Measurements from ENCODE around the gene GABRR2. TPM values are rescaled to one million over a fixed set of nuclear protein-coding genes. Genes with fewer than 3 reads are reported as not detected.

The GABRR2 gene
- total RNA-seq, 1 donor: not detected

DNA sequence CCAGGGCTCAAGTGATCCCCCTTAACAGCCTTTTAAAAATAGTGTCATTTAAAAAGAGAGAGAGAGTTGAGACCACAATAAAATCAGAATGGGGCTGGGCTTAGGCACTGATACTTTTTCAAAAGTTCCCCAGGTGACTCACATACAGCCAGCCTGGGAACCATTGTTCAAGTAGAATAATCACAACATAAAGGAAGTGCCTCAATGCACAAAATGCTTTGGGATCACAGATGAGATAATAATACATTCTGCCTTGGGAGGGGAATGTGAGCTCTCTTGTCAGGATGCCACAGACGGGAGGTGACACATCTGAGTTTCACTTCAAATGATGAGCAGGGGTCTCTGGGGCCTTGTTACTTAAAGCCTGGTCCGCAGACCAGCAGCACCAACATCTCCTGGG lies 63.9 kb downstream of the GABRR2 start:
- no peaks in the 10 kb centered on the region for H3K79me2 ChIP-seq (ENCODE audit: insufficient read depth, low read length)
- no peak overlapping the region for H3K4me3 ChIP-seq (ENCODE audit: insufficient read depth, low read length)
- TF ChIP-seq, protein P1, sequence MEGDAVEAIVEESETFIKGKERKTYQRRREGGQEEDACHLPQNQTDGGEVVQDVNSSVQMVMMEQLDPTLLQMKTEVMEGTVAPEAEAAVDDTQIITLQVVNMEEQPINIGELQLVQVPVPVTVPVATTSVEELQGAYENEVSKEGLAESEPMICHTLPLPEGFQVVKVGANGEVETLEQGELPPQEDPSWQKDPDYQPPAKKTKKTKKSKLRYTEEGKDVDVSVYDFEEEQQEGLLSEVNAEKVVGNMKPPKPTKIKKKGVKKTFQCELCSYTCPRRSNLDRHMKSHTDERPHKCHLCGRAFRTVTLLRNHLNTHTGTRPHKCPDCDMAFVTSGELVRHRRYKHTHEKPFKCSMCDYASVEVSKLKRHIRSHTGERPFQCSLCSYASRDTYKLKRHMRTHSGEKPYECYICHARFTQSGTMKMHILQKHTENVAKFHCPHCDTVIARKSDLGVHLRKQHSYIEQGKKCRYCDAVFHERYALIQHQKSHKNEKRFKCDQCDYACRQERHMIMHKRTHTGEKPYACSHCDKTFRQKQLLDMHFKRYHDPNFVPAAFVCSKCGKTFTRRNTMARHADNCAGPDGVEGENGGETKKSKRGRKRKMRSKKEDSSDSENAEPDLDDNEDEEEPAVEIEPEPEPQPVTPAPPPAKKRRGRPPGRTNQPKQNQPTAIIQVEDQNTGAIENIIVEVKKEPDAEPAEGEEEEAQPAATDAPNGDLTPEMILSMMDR (IDR thresholded peaks at IDR 0.05; ENCODE audit: extremely low read depth, low read depth, low read length): no peak
- no peaks in the 10 kb centered on the region for H3K4me1 ChIP-seq (ENCODE audit: insufficient read depth, low read length)
- no peaks in the 10 kb centered on the region for H3K27me3 ChIP-seq (ENCODE audit: insufficient read depth, low read length)
- H3K27ac ChIP-seq (ENCODE audit: low read depth, low read length): no peak overlapping the region
- DNase-seq (ENCODE audit: insufficient read length, low spot score, missing footprints): no peak
- no peaks in the 10 kb centered on the region for H3K36me3 ChIP-seq (ENCODE audit: insufficient read depth, low read length)
- no peaks in the 10 kb centered on the region for H3K9me3 ChIP-seq (ENCODE audit: low read depth, low read length)
- no peaks in the 10 kb centered on the region for H4K20me1 ChIP-seq (ENCODE audit: insufficient read depth, low read length)
- H2AFZ ChIP-seq (ENCODE audit: low read length): no peak overlapping the region
- H3K4me2 ChIP-seq (ENCODE audit: insufficient read depth, low read length): no peak overlapping the region

DNA sequence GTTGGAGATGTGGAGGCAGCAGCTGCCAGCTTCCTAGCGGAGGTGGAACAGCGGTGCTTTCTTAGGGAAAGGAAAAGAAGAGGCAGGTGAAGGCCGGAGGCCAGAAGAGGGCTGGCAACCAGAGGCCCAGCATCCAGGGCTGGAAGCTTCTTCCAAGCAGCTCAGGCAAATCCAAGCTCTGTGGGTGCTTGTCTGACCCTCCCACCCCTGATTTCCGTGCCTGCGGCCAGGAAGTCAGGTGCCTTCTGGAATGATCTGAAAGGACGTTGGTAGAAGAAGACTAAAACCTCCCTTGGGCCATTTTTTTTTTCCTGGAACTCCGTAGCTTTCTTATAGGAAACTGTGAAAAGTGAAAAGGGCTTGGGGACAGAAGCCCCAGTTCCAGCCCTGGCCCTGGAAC lies 64.9 kb downstream of the GABRR2 start:
- Histone ChIP-seq H3K9me3 (ENCODE audit: low read depth, low read length) (no peaks in the 10 kb centered on the region), H4K20me1 (ENCODE audit: insufficient read depth, low read length) (no peaks in the 10 kb centered on the region), H3K36me3 (ENCODE audit: insufficient read depth, low read length) (no peaks in the 10 kb centered on the region), H3K4me1 (ENCODE audit: insufficient read depth, low read length) (no peaks in the 10 kb centered on the region), H3K4me2 (ENCODE audit: insufficient read depth, low read length) (no peak overlapping the region), H3K79me2 (ENCODE audit: insufficient read depth, low read length) (no peaks in the 10 kb centered on the region), H3K27ac (ENCODE audit: low read depth, low read length) (no peak overlapping the region), H3K4me3 (ENCODE audit: insufficient read depth, low read length) (no peak overlapping the region), H3K27me3 (ENCODE audit: insufficient read depth, low read length) (peaks cover 6% of the 10 kb centered on the region), H2AFZ (ENCODE audit: low read length) (no peak overlapping the region)
- TF ChIP-seq, protein P1 (IDR thresholded peaks at IDR 0.05; ENCODE audit: extremely low read depth, low read depth, low read length): no peak
- DNase-seq (ENCODE audit: insufficient read length, low spot score, missing footprints): no peak

DNA sequence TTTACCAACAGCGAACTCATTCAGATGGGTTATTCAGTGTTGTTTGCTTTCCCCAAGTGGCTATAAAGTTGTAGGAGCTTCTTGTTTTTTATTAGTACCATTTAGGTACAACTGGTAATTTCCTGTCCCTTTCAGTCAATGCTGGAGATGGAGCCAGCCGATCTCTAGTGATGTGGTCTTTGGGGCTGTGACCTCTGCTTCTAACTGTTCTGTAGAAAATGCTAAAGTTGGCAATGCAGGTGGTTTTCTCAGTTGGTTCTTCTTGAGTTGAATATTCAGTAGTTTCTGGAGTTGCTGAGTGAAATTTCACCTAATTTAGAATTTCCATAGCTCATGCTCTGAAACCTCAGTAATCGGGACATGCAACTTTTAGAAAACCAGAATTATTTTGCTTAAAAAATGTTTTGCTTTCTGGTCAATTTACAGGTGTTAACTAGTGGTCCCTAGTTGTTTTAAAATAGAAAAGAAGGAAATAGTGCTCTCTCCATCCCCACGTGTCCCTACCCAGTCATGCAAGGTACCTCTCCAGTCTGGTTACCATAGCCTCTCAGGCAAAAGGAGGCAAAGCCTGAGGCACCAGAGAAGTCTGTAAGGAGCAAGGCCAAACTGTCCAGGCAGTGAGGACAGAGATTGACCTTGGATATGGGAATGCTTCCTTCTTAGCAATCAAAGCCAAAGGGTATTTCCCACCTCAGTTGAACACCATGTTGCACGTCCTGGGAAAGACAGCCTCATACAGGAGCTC lies 70.7 kb downstream of the GABRR2 start:
- Histone ChIP-seq H3K4me2 (ENCODE audit: insufficient read depth, low read length) (no peak overlapping the region), H3K4me3 (ENCODE audit: insufficient read depth, low read length) (no peak overlapping the region), H2AFZ (ENCODE audit: low read length) (no peak overlapping the region), H3K9me3 (ENCODE audit: low read depth, low read length) (no peaks in the 10 kb centered on the region), H4K20me1 (ENCODE audit: insufficient read depth, low read length) (no peaks in the 10 kb centered on the region), H3K79me2 (ENCODE audit: insufficient read depth, low read length) (no peaks in the 10 kb centered on the region), H3K4me1 (ENCODE audit: insufficient read depth, low read length) (no peaks in the 10 kb centered on the region), H3K27me3 (ENCODE audit: insufficient read depth, low read length) (peaks cover 22% of the 10 kb centered on the region), H3K27ac (ENCODE audit: low read depth, low read length) (no peak overlapping the region), H3K36me3 (ENCODE audit: insufficient read depth, low read length) (no peaks in the 10 kb centered on the region)
- no peak for DNase-seq (ENCODE audit: insufficient read length, low spot score, missing footprints)
- TF ChIP-seq, protein P1 (IDR thresholded peaks at IDR 0.05; ENCODE audit: extremely low read depth, low read depth, low read length): no peak

DNA sequence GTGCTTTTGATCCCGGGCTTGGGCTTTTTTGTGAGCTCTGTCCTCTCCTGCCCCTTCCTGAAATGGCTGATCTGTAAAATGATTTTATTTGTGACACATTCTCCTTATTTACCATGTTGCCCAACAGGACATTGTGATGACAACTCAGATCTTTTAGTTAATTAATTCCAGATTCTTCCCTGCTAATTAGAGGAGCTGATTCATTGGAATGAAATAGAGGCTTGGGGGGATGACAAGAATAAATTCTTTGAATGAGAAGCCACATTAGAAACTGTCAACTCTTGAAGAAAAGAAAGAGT lies 71.8 kb downstream of the GABRR2 start:
- no peak overlapping the region for H2AFZ ChIP-seq (ENCODE audit: low read length)

More for the DNA sequence above, 71.8 kb downstream of the GABRR2 start:
- TF ChIP-seq, protein P1 (IDR thresholded peaks at IDR 0.05; ENCODE audit: extremely low read depth, low read depth, low read length): no peak
- Histone ChIP-seq H3K9me3 (ENCODE audit: low read depth, low read length) (no peaks in the 10 kb centered on the region), H3K4me3 (ENCODE audit: insufficient read depth, low read length) (no peak overlapping the region), H4K20me1 (ENCODE audit: insufficient read depth, low read length) (no peaks in the 10 kb centered on the region), H3K4me1 (ENCODE audit: insufficient read depth, low read length) (no peaks in the 10 kb centered on the region), H3K79me2 (ENCODE audit: insufficient read depth, low read length) (no peaks in the 10 kb centered on the region), H3K27ac (ENCODE audit: low read depth, low read length) (no peak overlapping the region), H3K36me3 (ENCODE audit: insufficient read depth, low read length) (no peaks in the 10 kb centered on the region), H3K27me3 (ENCODE audit: insufficient read depth, low read length) (peaks cover 22% of the 10 kb centered on the region), H3K4me2 (ENCODE audit: insufficient read depth, low read length) (no peak overlapping the region)
- no peak for DNase-seq (ENCODE audit: insufficient read length, low spot score, missing footprints)
